Sigmoid colon (tissue), 4 donors: ENCODE data around the gene GCNA.

ENCODE experiments used
- CTCF ChIP-seq, 4 experiments: fragments of 450-650 bp in 3 of 4; fragments of 200-600 bp in 1 of 4; IDR thresholded peaks; one replicate each; pipeline ENCODE4 v1.5.1; 2016 to 2019; ENCODE audit warnings: antibody characterized with exemption in 4 of 4, mild to moderate bottlenecking in 3 of 4, moderate library complexity in 2 of 4
- POLR2A ChIP-seq, 2 donors: fragments of 450-650 bp; IDR thresholded peaks; one replicate each; pipeline ENCODE4 v1.6.1; 2016; ENCODE audit warnings: antibody characterized with exemption in 2 of 2, mild to moderate bottlenecking in 2 of 2, moderate library complexity in 2 of 2
- POLR2AphosphoS5 ChIP-seq, 4 donors: sonication (generic); formaldehyde crosslinking; IDR thresholded peaks; one replicate each; pipeline ENCODE4 v1.6.1; 2017; ENCODE audit warnings: antibody characterized with exemption in 4 of 4

GRCh38 chrX:71623714-71624113 lies 45.5 kb downstream of the GCNA start:
- TF ChIP-seq CTCF (IDR thresholded peaks at IDR 0.05): no peak
- TF ChIP-seq POLR2AphosphoS5 (IDR thresholded peaks at IDR 0.05): no peak
- no peak for TF ChIP-seq POLR2A (IDR thresholded peaks at IDR 0.05)
